ENCODE data around the gene NME8. TPM values are rescaled to one million over a fixed set of nuclear protein-coding genes. Genes with fewer than 3 reads are reported as not detected.

The NME8 gene
- total and polyA plus RNA-seq, 2 of the 4 experiments (the other 2 are of a cell fraction): not detected

- TF ChIP-seq FOS (IDR thresholded peaks at IDR 0.05; ENCODE audit: low read depth, low read length) (no peak), USF2 (IDR thresholded peaks at IDR 0.05; ENCODE audit: low read depth, low read length) (no peak), RCOR1 (IDR thresholded peaks at IDR 0.05; ENCODE audit: insufficient replicate concordance, low read length) (no peak), RAD21 (IDR thresholded peaks at IDR 0.05; ENCODE audit: low read length) (no peak), MAFK (IDR thresholded peaks at IDR 0.05; ENCODE audit: low read depth, low read length) (no peak), MXI1 (IDR thresholded peaks at IDR 0.05; ENCODE audit: borderline replicate concordance, low read depth, low read length) (no peak), ELK1 (IDR thresholded peaks at IDR 0.05; ENCODE audit: borderline replicate concordance, low read depth, low read length) (no peak), NFE2L2 (IDR thresholded peaks at IDR 0.05; ENCODE audit: low read depth, low read length) (no peak), SMC3 (IDR thresholded peaks at IDR 0.05; ENCODE audit: low read depth, low read length) (no peak), POLR2A (IDR thresholded peaks at IDR 0.05; ENCODE audit: low read depth, low read length) (no peak), MAZ (IDR thresholded peaks at IDR 0.05; ENCODE audit: borderline replicate concordance, low read depth, low read length) (no peak), CHD1 (IDR thresholded peaks at IDR 0.05; ENCODE audit: low read depth, low read length) (no peak), CEBPB (IDR thresholded peaks at IDR 0.05; ENCODE audit: low read depth, low read length) (no peak), RFX5 (IDR thresholded peaks at IDR 0.05; ENCODE audit: low read depth, low read length) (no peak), BHLHE40 (IDR thresholded peaks at IDR 0.05; ENCODE audit: low read depth, low read length) (no peak), CTCF (conservative IDR thresholded peaks at IDR 0.05; ENCODE audit: low read depth, low read length) (no peak)
- Histone ChIP-seq H4K91ac (ENCODE audit: insufficient read depth, low read depth, low read length) (no peak overlapping the region), H2AK5ac (ENCODE audit: low read depth, low read length) (no peak overlapping the region), H3K36me3 (ENCODE audit: control insufficient read depth, insufficient read depth, low read length) (no peaks in the 10 kb centered on the region), H3K9me1 (ENCODE audit: insufficient read depth, low read length) (no peaks in the 10 kb centered on the region), H3K14ac (replicated peaks; ENCODE audit: low read depth, low read length) (no peak overlapping the region), H4K20me1 (ENCODE audit: insufficient read depth, low read length) (no peaks in the 10 kb centered on the region), H3K4ac (ENCODE audit: low read depth, low read length) (no peak overlapping the region), H2BK20ac (ENCODE audit: low read depth, low read length) (no peak overlapping the region), H3K27me3 (ENCODE audit: control insufficient read depth, insufficient read depth, low read length) (no peaks in the 10 kb centered on the region), H3K18ac (ENCODE audit: low read depth, low read length) (no peak overlapping the region), H4K8ac (ENCODE audit: low read depth in 2 of 2, low read length in 2 of 2) (no peak overlapping the region), H3K4me2 (ENCODE audit: low read depth, low read length) (no peak overlapping the region), H2BK5ac (ENCODE audit: low read depth, low read length, poor library complexity, severe bottlenecking) (no peak overlapping the region), H3K4me3 (ENCODE audit: insufficient read depth, low read depth, low read length) (no peak overlapping the region), H2BK15ac (ENCODE audit: low read depth, low read length) (no peak overlapping the region), H3K9ac (ENCODE audit: low read depth, low read length) (no peak overlapping the region), H2AK9ac (replicated peaks; ENCODE audit: low read depth, low read length, poor library complexity) (no peak overlapping the region), H2AFZ (replicated peaks; ENCODE audit: low read length, poor library complexity) (no peak overlapping the region), H2BK120ac (ENCODE audit: low read depth, low read length) (no peak overlapping the region), H3K9me3 (ENCODE audit: control insufficient read depth, insufficient read depth, low read length) (no peaks in the 10 kb centered on the region), H3K56ac (ENCODE audit: extremely low read depth, insufficient read depth, low read length) (no peak overlapping the region), H4K5ac (ENCODE audit: low read depth, low read length) (no peak overlapping the region), H3K23ac (ENCODE audit: low read depth, low read length) (no peak overlapping the region), H3K4me1 (ENCODE audit: control insufficient read depth, insufficient read depth, low read length) (no peaks in the 10 kb centered on the region), H3K27ac (ENCODE audit: insufficient read depth, low read length) (no peak overlapping the region), H3K79me1 (ENCODE audit: low read depth in 1 of 2, low read length in 2 of 2) (no peaks in the 10 kb centered on the region)
- ATAC-seq (ENCODE audit: low read depth) (no peak), DNase-seq (peak; percentile 26)
- no TSS peak for BruUV-seq (replicated peaks)
- WGBS, 2 experiments (ENCODE audit: extremely low coverage in 2 of 2, insufficient read length in 1 of 2): no CpG with 5 or more reads among the region's 1 CpG
- CTCF ChIA-PET: interaction anchor here (0.9 kb wide), 1 partner anchor 9 kb away, joined by 3 read pairs; the partner anchor contains the start of gene SFRP4
- dilution Hi-C loops (cut with HindIII; ENCODE audit: low sequenced_read_pairs, unreplicated experiment): no loop called here
- intact Hi-C loops (cut with micrococcal nuclease): no loop called here
- POLR2A ChIA-PET (ENCODE audit: unreplicated experiment): no interaction called here
- in situ Hi-C loops (cut with MboI; ENCODE audit: low sequenced_read_pairs): no loop called here
Measured at GRCh38 chr7:37908221-37908788, 59.9 kb downstream of the NME8 start.

Measured in IMR-90 (cell line).